Cerebellar cortex (tissue), 1 donor: ENCODE results near the gene FLOT1.

Source experiments
- DNase-seq: peaks from one replicate; pipeline ENCODE4 v3.0.0-alpha.2; 2015; ENCODE audit warnings: low spot score

FLOT1 gene

DNA sequence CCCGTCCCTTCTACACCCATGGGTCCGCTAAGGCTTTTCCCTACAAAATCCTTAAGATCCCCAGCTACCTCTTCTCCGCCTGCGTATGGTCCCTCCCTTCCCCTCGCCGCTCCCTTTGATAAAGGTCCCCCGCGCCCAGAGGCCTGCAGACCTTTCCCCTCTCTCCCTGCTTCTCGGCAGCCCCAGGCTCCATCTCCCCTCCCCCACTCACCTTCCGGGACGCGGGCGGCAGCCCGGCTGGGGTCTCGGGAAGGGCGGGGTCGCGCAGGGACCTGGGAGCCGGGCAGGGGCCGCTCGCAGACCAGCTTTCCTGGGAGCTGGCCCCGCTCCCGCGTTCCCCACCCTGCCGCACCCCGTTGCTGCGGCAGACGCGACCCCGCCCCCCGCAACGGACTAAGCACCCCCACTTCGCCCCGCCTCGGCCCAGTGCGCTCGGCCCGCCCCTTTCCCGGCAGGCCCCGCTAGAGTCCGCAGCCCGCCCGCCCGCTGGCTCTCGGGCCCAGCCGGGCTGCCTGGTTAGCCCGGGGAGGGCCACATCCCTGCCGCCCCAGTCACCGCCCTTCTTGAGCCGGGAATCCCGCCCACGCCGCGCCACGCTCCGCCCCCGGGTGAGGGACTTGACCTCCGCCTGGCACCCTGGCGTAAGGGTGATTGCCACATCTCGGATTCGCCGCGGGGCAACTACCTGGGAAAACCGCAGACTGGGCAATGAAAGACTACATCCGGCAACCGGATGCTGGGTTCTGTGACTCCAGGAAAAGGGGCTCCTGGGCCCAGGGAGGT, at the start of gene FLOT1:
Gene FLOT1 (minus strand): TSS at position 372 of the 783 bp plus-strand sequence. CDS start 498 bp downstream, outside the sequence.
- peak; percentile 92 for DNase-seq

GRCh38 chr6:30790724-30791383, 48.4 kb upstream of the FLOT1 start:
- DNase-seq = no peak

GRCh38 chr6:30789606-30790005, 47.1 kb upstream of the FLOT1 start:
- DNase-seq = no peak

- DNase-seq = no peak
Measured at GRCh38 chr6:30787954-30788353, 45.5 kb upstream of the FLOT1 start.

GRCh38 chr6:30782425-30783014, 40.0 kb upstream of the FLOT1 start:
- no peak for DNase-seq

DNA sequence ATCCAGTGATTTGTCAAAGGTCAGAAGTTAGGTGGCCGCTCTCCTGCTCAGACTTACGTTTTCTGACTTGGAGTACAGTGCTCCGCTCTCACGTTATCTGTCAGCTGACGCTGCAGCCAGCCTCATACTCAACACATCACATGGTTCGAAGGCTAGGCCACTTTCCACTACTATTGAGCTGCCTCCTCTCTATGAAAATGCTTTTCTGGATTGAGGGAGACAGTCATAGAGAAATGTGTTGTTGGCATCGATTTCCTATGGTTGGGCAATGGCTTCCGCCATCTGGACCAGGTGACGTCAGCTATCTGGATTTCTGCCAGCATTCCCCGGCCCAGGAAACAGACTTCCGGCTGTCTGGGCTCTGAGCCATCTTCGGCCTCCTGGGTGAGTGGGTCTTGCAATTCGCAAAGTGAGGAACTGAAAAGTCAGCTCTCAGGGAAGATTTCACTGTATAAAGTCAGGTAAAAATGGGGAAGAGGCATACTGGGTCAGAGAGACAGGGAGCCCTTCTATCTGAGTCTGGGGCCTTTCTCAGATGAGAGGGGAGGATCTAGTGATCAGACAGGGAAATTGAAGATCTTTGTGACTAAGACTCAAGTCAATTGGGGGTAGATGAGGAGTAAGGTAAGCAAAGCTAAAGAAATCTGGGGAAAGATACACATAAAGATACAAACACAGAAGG, 39.4 kb upstream of the FLOT1 start:
- DNase-seq = peak; percentile 92

DNA sequence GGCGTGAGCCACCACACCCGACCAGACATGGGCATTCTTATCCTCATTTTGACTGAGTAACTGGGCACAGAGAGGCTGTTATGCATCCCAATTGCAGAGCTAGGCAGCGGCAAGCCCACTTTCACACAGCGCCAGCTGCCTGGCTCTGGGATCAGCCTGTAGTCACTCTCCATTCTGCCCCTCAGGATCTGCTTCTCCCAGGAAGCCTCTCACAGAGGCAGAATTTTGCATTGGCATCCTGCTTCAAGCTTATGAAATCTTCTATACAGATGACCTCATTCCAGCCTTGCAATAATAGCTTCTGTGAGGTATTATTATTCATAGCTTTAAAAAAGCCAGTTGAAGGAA, 38.9 kb upstream of the FLOT1 start:
- DNase-seq = no peak

GRCh38 chr6:30780642-30780920, 38.1 kb upstream of the FLOT1 start:
- DNase-seq = no peak

DNA sequence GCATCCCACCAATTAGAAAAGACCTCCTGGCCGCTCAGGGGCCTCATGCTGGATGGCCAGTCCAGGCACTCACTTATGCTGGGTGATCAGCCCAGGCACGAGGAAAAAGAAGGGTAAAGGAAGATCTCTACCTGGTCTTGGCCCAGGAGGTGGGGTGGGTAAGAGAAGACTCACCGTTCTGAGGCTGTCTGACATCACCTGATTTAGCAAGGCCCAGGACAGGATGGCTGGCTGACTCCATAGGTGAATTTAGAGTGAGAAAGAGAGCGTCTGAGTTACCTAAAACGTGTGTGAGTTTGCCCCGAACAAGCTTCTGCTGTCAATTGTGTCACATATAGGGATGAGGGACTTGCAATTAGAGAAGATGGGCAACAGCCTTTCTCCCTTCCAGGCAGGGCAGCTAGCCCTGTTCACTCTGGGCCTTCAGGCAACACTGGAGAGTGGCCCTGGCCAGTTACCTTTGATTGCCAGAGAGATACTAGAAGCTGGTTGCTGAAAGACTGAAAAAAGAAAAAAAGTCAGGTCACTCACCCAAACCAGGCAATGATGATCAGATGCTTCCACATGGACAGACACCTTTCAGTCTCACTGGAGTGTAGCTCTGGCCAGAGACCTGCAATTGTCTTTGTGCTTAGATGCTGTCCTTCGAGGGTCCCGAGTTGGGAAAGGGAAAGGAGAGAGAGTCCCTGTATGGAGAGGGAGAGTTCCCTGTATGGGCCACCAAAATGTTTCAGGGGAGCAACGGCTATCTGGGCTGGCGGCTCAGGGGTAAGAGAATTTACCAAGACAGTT, 37.6 kb upstream of the FLOT1 start:
- DNase-seq = no peak

- no peak for DNase-seq
Measured at GRCh38 chr6:30778001-30778635, 35.6 kb upstream of the FLOT1 start.

DNA sequence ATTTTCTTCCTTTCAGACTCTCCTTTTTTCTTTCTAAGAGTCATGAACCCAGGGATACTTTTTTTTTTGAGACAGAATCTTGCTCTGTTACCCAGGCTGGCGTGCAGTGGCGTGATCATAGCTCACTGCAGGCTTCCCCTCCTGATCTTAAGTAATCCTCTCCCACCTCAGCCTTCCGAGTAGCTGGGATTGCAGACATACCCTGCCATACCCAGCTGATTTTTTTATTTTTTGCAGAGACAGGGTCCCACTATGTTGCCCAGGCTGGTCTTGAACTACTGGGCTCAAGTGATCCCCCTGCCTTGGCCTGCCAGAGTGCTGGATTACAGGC, 34.6 kb upstream of the FLOT1 start:
- no peak for DNase-seq

DNA sequence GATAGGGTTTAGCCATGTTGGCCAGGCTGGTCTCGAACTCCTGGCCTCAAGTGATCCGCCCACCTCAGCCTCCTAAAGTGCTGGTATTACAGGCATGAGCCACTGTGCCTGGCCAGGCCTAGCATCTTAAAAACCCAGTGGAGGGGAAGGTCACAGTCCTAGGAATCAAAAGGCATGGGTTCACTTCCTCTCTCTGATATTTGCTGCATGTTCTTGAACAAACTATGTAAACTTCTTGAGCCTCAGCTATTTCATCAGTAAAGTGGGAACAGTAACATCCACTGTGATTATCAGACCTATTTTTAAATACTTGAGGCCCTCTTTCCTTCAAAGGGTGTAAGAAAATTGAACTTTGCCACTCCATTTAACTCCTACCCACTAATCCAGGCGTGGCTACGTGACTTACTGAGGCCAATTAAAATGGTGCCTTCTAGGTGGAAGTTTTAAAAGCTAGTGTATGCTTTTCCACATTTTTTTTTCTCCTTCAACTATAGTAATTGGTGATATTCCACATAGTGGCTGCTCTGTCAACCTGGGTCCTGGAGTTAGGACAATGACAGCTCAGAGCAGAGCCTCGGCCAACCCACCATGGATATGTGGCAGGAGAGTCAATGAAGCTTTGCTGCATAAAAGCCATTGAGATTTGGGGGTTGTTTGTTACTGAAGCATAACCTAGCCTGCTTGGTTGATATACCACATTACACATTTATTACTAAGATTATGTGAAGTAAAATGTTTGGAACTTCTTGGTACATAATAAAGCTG, 34.1 kb upstream of the FLOT1 start:
- no peak for DNase-seq

GRCh38 chr6:30775104-30775503, 32.6 kb upstream of the FLOT1 start:
- DNase-seq = no peak

DNA sequence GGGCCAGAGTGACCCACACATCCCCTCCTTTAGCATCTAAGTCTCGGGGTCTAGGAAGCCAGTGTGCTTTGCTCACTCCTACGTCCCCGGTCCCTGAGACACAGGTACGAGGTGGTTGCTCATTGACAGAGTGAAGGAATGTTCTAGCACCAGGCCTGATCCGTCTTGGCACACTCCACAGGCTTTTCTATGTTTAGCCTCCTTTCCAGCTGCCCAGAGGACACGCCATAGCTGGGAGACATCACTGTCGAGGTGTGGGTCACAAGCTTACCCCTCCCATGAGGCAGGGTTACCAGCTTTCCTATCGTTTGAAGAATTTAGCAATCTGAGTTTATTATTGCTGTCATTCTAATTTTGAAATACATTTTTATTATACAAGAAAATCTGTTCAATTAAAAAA, 32.2 kb upstream of the FLOT1 start:
- DNase-seq = no peak

DNA sequence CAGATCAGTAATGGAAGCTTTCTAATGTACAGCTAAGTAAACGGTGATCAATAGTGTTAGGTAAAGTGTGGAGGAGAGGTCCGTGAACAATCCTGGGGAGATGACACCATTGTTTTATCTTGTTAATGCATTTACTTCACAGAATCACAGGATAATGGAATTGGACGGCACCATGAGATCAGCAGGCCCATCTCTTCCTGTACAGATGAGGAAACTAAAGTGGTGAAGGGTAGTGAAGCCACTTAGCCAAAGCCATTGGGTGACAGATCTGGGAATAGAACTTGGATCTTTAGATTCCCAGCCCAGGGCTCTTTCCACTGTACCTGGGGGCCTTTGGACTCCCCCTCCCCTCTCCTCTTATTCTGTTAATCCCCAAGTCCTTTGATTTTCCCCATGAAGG, 28.1 kb upstream of the FLOT1 start:
- DNase-seq = no peak

GRCh38 chr6:30769853-30770524, 27.5 kb upstream of the FLOT1 start:
- no peak for DNase-seq

GRCh38 chr6:30769088-30769852, 26.8 kb upstream of the FLOT1 start:
- DNase-seq = peak; percentile 69

DNA sequence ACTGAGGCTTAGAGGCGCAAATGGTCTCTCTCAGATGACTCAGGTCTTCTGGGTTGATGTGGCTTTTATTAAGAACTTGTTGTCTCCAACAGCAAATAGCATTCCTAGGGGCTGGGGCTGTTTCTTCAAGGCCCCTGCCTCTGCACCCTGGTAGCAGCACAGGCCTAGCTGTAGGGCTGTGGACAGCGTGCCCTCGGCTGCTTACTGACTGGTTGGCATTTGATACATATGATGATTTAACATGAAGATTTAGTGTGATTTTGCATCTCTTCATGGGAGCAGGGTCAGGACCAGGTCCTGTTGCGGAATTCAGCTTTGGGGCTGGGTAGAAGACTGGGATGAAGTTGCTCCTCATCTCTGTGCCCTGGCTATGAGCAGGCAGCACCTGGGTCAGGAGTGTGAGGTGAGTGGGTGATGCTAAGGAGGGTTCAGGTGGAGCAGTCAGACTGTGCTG, 26.2 kb upstream of the FLOT1 start:
- no peak for DNase-seq

DNA sequence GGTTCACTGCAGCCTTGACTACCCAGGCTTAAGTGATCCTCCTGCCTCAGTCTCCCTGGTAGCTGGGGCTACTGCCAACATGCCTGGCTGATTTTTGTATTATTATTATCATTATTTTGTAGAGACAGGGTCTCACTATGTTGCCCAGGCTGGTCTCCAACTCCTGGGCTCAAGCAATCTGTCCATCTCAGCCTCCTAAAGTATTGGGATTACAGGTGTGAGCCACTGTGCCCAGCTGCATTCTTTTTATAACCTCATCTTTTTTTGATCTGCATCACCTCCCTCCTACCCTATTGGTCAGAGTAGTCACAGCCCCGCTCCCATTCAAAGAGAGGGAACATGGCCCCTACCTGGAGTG, 25.4 kb upstream of the FLOT1 start:
- no peak for DNase-seq
